Ecto neural progenitor cell (in vitro differentiated cells): ENCODE data around the gene PTPN9.
"Not testable (repeated sequence)": the region's sequence is repeated elsewhere in the genome, so short reads cannot be mapped to it uniquely, and the experiment has no call there.

Experiments
- DNase-seq: peaks from one replicate; pipeline ENCODE4 v3.0.0-alpha.2; 2018; ENCODE audit warnings: low spot score

The PTPN9 gene

GRCh38 chr15:75578948-75579920 lies at the start of gene PTPN9:
Gene PTPN9 (minus strand): TSS chr15:75579315. CDS start chr15:75578776, 539 bp downstream.
- DNase-seq: peak; percentile 92

- peak; percentile 98 for DNase-seq
Observed at GRCh38 chr15:75625542-75626347, 46.6 kb upstream of the PTPN9 start, which contains the start of gene SNUPN. Gene SNUPN (minus strand): TSS chr15:75625725. CDS start chr15:75621051, 4,674 bp downstream.

GRCh38 chr15:75622505-75622904 lies 43.4 kb upstream of the PTPN9 start:
- DNase-seq: no peak

- no peak for DNase-seq
Observed at GRCh38 chr15:75620841-75621391, 41.8 kb upstream of the PTPN9 start.

GRCh38 chr15:75620058-75620820 lies 41.1 kb upstream of the PTPN9 start:
- DNase-seq: no peak

GRCh38 chr15:75616766-75617165 lies 37.7 kb upstream of the PTPN9 start:
- DNase-seq: no peak

GRCh38 chr15:75606711-75607699 lies 27.9 kb upstream of the PTPN9 start:
- DNase-seq: no peak

GRCh38 chr15:75606026-75606425 lies 26.9 kb upstream of the PTPN9 start:
- no peak for DNase-seq

GRCh38 chr15:75599401-75599800 lies 20.3 kb upstream of the PTPN9 start:
- no peak for DNase-seq

GRCh38 chr15:75598361-75598760 lies 19.2 kb upstream of the PTPN9 start:
- DNase-seq: no peak

GRCh38 chr15:75597667-75598341 lies 18.7 kb upstream of the PTPN9 start:
- no peak for DNase-seq

GRCh38 chr15:75596703-75597345 lies 17.7 kb upstream of the PTPN9 start:
- no peak for DNase-seq

- DNase-seq: no peak
Observed at GRCh38 chr15:75594276-75594675, 15.2 kb upstream of the PTPN9 start.

GRCh38 chr15:75591655-75592364 lies 12.7 kb upstream of the PTPN9 start:
- DNase-seq: no peak

GRCh38 chr15:75590239-75590638 lies 11.1 kb upstream of the PTPN9 start:
- no peak for DNase-seq

- DNase-seq: no peak
Observed at GRCh38 chr15:75589071-75589470, 10.0 kb upstream of the PTPN9 start.

- not testable (repeated sequence) for DNase-seq
Observed at GRCh38 chr15:75586422-75586821, 7.3 kb upstream of the PTPN9 start.

GRCh38 chr15:75584121-75584520 lies 5.0 kb upstream of the PTPN9 start:
- no peak for DNase-seq

GRCh38 chr15:75583701-75584100 lies 4.6 kb upstream of the PTPN9 start:
- DNase-seq: no peak
